Upper lobe of left lung (tissue), 4 donors: ENCODE data around the gene TMEM263.

Experiments used
- EP300 ChIP-seq, 4 donors: sonication (generic); formaldehyde crosslinking; IDR thresholded peaks; one replicate each; pipeline ENCODE4 v1.5.1; 2017; ENCODE audit warnings: antibody characterized with exemption in 4 of 4, control low read depth in 2 of 4
- POLR2A ChIP-seq, 4 donors: fragments of 450-650 bp; IDR thresholded peaks; one replicate each; pipeline ENCODE4 v1.5.1; 2016 to 2017; ENCODE audit warnings: antibody characterized with exemption in 4 of 4, mild to moderate bottlenecking in 2 of 4
- TF ChIP-seq, protein P1 (sequence below), 6 experiments: fragments of 450-650 bp in 4 of 6; fragments of 200-600 bp in 2 of 6; sonication (generic) in 2 of 6; IDR thresholded peaks; one replicate each; pipeline ENCODE4 v1.5.1; 2016 to 2019; ENCODE audit warnings: antibody characterized with exemption in 6 of 6

DNA sequence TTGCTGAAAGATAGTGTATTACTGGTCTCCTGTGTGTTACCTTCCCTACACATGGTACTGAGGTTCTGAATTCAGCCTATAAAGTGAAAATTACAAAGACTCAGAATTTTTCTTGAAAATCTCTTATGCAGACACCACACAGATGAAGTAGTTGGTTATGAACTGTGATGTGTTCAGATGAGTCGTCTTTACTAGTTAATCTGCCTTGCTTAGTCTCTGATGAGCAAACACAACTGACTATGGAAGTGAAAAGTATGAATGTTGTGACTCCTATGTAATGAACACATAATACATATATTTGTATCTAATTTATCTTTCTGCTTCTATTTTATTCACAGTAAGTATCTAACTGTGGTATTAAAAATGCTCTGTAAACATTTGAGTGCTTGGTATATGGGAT is 26.5 kb downstream of the TMEM263 start:
- TF ChIP-seq POLR2A (IDR thresholded peaks at IDR 0.05), result no peak
- no peak for TF ChIP-seq EP300 (IDR thresholded peaks at IDR 0.05)
- TF ChIP-seq, protein P1, sequence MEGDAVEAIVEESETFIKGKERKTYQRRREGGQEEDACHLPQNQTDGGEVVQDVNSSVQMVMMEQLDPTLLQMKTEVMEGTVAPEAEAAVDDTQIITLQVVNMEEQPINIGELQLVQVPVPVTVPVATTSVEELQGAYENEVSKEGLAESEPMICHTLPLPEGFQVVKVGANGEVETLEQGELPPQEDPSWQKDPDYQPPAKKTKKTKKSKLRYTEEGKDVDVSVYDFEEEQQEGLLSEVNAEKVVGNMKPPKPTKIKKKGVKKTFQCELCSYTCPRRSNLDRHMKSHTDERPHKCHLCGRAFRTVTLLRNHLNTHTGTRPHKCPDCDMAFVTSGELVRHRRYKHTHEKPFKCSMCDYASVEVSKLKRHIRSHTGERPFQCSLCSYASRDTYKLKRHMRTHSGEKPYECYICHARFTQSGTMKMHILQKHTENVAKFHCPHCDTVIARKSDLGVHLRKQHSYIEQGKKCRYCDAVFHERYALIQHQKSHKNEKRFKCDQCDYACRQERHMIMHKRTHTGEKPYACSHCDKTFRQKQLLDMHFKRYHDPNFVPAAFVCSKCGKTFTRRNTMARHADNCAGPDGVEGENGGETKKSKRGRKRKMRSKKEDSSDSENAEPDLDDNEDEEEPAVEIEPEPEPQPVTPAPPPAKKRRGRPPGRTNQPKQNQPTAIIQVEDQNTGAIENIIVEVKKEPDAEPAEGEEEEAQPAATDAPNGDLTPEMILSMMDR (IDR thresholded peaks at IDR 0.05), result no peak
